Activated CD4-positive, alpha-beta T cell treated with anti-CD3 and anti-CD28 coated beads, Interleukin-2, amount 10 ng/mL, durations not matched to agents 24 days and 14 days (primary cell): ENCODE results near the gene SCAMP2. TPM values are rescaled to one million over a fixed set of nuclear protein-coding genes. Genes with fewer than 3 reads are reported as not detected.

Experiments used
- DNase-seq: peaks from one replicate; pipeline ENCODE4 v3.0.0; 2022
- H3K27ac Mint-ChIP-seq: one replicate; pipeline ENCODE4 v1.8.0; 2022; ENCODE audit warnings: mild to moderate bottlenecking, mixed read lengths
- H3K27me3 Mint-ChIP-seq: one replicate; pipeline ENCODE4 v1.8.0; 2022; ENCODE audit warnings: mixed read lengths
- H3K36me3 Mint-ChIP-seq: one replicate; pipeline ENCODE4 v1.8.0; 2022; ENCODE audit warnings: low read depth, mild to moderate bottlenecking, mixed read lengths
- H3K4me1 Mint-ChIP-seq: one replicate; pipeline ENCODE4 v1.8.0; 2021; ENCODE audit warnings: mixed read lengths
- H3K4me3 Mint-ChIP-seq: one replicate; pipeline ENCODE4 v1.8.0; 2022; ENCODE audit warnings: mild to moderate bottlenecking, moderate library complexity, mixed read lengths
- H3K9me3 Mint-ChIP-seq: one replicate; pipeline ENCODE4 v1.8.0; 2021; ENCODE audit warnings: mixed read lengths
- intact Hi-C: fragments of 100-400 bp; cut with micrococcal nuclease; formaldehyde crosslinking; loops from one replicate; pipeline ENCODE4 v1.15.1; 2023
- total RNA-seq: library from RNA; stranded (reverse); gene quantifications from 2 replicates; pipeline ENCODE4 v1.2.3, GENCODE V29; 2022

The SCAMP2 gene
- total RNA-seq, 1 donor from 2014 or later, result 94.8 TPM

GRCh38 chr15:74864296-74864695 is 8.9 kb downstream of the SCAMP2 start:
- Mint-ChIP-seq H3K27me3 (no peaks in the 10 kb centered on the region), H3K9me3 (no peaks in the 10 kb centered on the region), H3K27ac (peak overlapping the region; percentile 72), H3K4me1 (peaks cover 45% of the 10 kb centered on the region), H3K4me3 (no peak overlapping the region), H3K36me3 (peaks cover 32% of the 10 kb centered on the region)
- intact Hi-C loops, result no loop called here
- no peak for DNase-seq

- no peaks in the 10 kb centered on the region for H3K9me3 Mint-ChIP-seq
- peaks cover 44% of the 10 kb centered on the region for H3K4me1 Mint-ChIP-seq
- intact Hi-C loops, result no loop called here
- peak overlapping the region; percentile 54 for H3K27ac Mint-ChIP-seq
- H3K4me3 Mint-ChIP-seq, result no peak overlapping the region
- peaks cover 33% of the 10 kb centered on the region for H3K36me3 Mint-ChIP-seq
- H3K27me3 Mint-ChIP-seq, result no peaks in the 10 kb centered on the region
- DNase-seq, result no peak
Measured at GRCh38 chr15:74863239-74864056, 9.7 kb downstream of the SCAMP2 start.

DNA sequence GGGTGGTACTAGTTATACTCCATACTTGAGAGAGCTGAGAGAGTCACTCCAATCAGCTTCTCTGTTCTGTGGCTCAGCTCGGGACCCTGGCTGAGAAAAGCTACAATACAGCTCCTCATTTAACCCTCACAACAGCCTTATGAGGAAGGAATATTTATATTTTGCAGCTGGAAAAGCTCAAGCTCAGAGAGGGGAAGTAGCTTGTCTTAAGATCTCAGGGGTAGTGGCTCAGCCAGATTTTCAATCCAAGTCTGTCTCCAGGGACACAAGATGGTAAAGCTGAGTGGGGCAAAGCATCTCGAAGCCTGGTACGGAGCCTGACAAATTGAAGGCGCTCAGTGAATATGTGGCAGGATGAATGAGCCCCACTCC is 14.8 kb downstream of the SCAMP2 start:
- H3K27ac Mint-ChIP-seq, result peak overlapping the region; percentile 45
- no peak for DNase-seq
- intact Hi-C loops, result no loop called here
- peaks cover 15% of the 10 kb centered on the region for H3K36me3 Mint-ChIP-seq
- H3K27me3 Mint-ChIP-seq, result no peaks in the 10 kb centered on the region
- H3K4me3 Mint-ChIP-seq, result peak overlapping the region; percentile 15
- no peaks in the 10 kb centered on the region for H3K9me3 Mint-ChIP-seq
- H3K4me1 Mint-ChIP-seq, result peaks cover 22% of the 10 kb centered on the region

GRCh38 chr15:74857671-74858368 is 15.3 kb downstream of the SCAMP2 start:
- no peaks in the 10 kb centered on the region for H3K9me3 Mint-ChIP-seq
- H3K27ac Mint-ChIP-seq, result peak overlapping the region; percentile 72
- no peaks in the 10 kb centered on the region for H3K27me3 Mint-ChIP-seq
- intact Hi-C loops, result no loop called here
- DNase-seq, result no peak
- H3K4me3 Mint-ChIP-seq, result peak overlapping the region; percentile 15
- peaks cover 17% of the 10 kb centered on the region for H3K36me3 Mint-ChIP-seq
- peaks cover 22% of the 10 kb centered on the region for H3K4me1 Mint-ChIP-seq

- Mint-ChIP-seq H3K9me3 (no peaks in the 10 kb centered on the region), H3K27me3 (no peaks in the 10 kb centered on the region), H3K36me3 (peaks cover 18% of the 10 kb centered on the region), H3K27ac (peak overlapping the region; percentile 44), H3K4me1 (peaks cover 22% of the 10 kb centered on the region), H3K4me3 (no peak overlapping the region)
- intact Hi-C loops, result no loop called here
- DNase-seq, result no peak
Measured at GRCh38 chr15:74857082-74857655, 16.0 kb downstream of the SCAMP2 start.

- Mint-ChIP-seq H3K4me3 (no peak overlapping the region), H3K27me3 (no peaks in the 10 kb centered on the region), H3K36me3 (peaks cover 23% of the 10 kb centered on the region), H3K4me1 (peaks cover 22% of the 10 kb centered on the region), H3K27ac (no peak overlapping the region), H3K9me3 (no peaks in the 10 kb centered on the region)
- intact Hi-C loops, result no loop called here
- no peak for DNase-seq
Measured at GRCh38 chr15:74856537-74856936, 16.6 kb downstream of the SCAMP2 start.

DNA sequence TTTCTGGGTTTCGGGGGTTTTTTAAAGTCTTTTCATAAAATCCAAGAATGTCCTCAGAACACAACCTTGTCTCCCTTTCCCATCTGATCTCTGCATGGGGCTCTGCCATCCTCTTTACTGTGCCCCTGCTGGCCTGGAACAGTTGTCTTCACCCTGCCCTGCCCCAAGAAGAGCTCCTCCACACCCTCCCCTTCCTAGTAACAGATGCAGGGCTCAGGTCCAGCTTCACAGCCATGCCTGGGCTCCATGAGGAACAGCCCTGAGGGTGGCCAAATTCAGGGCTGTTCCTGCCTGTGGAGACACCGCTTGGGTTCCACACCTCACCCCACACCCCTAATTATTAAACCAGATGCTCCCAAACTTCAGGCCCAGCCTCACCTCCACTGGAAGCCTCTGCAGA is 17.3 kb downstream of the SCAMP2 start:
- no peaks in the 10 kb centered on the region for H3K27me3 Mint-ChIP-seq
- no peak for DNase-seq
- peak overlapping the region; percentile 72 for H3K27ac Mint-ChIP-seq
- H3K9me3 Mint-ChIP-seq, result no peaks in the 10 kb centered on the region
- peaks cover 22% of the 10 kb centered on the region for H3K4me1 Mint-ChIP-seq
- H3K36me3 Mint-ChIP-seq, result peaks cover 27% of the 10 kb centered on the region
- intact Hi-C loops, result no loop called here
- H3K4me3 Mint-ChIP-seq, result no peak overlapping the region

DNA sequence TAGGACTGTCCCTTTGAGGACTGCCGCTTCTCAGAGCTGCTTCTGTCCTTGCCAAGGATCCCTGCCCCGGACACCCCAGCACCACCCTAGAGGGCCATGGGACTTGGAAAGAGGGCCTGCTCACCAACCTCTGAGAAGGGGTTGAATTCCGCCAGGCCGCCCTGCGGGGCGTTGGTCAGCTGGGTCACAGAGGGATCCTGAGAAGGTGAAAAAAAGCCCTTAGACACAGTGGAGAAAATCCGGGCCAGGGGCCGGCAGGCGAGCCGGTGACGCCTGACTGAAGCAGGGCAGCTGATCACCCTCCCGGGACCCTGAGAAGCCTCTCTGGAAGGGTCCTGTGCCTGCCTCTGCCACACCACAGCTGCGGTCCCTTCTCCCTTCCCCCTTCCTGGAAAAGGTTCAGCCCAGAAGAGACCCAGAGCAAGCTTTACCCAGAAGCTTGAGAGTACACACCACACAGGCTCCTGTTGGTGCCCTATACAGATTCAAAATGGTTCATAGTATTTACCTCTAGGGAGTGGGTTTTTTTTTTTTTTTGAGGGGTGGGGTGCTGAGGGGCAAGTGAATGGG is 18.6 kb downstream of the SCAMP2 start:
- Mint-ChIP-seq H3K27me3 (no peaks in the 10 kb centered on the region), H3K4me3 (no peak overlapping the region), H3K27ac (peak overlapping the region; percentile 8), H3K9me3 (no peaks in the 10 kb centered on the region), H3K4me1 (peaks cover 20% of the 10 kb centered on the region), H3K36me3 (peaks cover 35% of the 10 kb centered on the region)
- intact Hi-C loops, result no loop called here
- no peak for DNase-seq

DNA sequence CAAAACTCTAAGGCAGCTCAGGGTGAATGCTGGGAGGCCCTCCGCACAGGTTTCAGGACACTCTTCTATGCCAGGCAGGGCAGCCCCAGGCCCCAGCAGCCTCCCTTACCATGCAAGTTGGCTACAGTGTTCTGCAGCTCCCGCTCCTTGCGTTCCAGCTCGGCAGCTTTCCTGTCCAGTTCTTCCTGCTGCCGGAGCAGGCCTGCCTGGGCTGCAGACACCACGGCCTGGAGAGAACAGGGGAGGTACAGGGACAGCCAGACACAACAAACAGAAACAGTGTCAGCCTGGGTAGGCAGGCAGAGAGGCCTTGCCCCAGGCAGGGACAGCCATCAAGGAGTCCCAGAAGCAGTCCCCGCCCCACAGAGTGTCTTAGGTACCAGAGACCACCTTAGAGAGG is 21.2 kb downstream of the SCAMP2 start:
- Mint-ChIP-seq H3K9me3 (no peaks in the 10 kb centered on the region), H3K27me3 (no peaks in the 10 kb centered on the region), H3K27ac (no peak overlapping the region), H3K36me3 (peaks cover 45% of the 10 kb centered on the region), H3K4me1 (peaks cover 7% of the 10 kb centered on the region), H3K4me3 (no peak overlapping the region)
- intact Hi-C loops, result no loop called here
- DNase-seq, result no peak

DNA sequence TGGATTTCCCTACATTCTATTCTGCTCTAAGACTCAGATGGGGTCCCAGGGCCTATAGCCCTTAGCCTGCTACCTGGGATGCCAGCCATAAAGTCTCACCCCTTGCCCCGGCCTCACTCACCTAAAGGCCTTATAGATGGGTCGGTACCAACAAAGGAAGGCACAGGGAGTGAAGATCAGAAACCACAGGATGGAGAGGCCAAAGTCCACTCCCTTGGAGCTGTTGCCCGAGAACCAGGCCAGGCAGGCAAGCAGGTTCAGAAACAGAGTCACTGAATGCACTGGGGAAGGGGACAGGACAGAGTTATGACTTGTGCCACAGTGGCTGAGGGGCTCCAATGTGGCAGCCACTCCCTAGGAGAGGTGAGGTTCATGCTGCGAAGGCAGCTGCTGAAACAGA is 22.8 kb downstream of the SCAMP2 start:
- Mint-ChIP-seq H3K27me3 (no peaks in the 10 kb centered on the region), H3K27ac (no peak overlapping the region), H3K4me3 (no peak overlapping the region), H3K36me3 (peaks cover 43% of the 10 kb centered on the region), H3K9me3 (no peaks in the 10 kb centered on the region), H3K4me1 (peaks cover 11% of the 10 kb centered on the region)
- DNase-seq, result no peak
- intact Hi-C loops, result no loop called here

- H3K4me1 Mint-ChIP-seq, result peaks cover 28% of the 10 kb centered on the region
- DNase-seq, result no peak
- no peak overlapping the region for H3K27ac Mint-ChIP-seq
- H3K4me3 Mint-ChIP-seq, result no peak overlapping the region
- H3K36me3 Mint-ChIP-seq, result peaks cover 47% of the 10 kb centered on the region
- no peaks in the 10 kb centered on the region for H3K27me3 Mint-ChIP-seq
- intact Hi-C loops, result loop anchor here (10.0 kb wide), 1 partner anchor 303 kb away; the partner anchor contains the start of gene ARID3B
- H3K9me3 Mint-ChIP-seq, result no peaks in the 10 kb centered on the region
Measured at GRCh38 chr15:74847432-74847831, 25.7 kb downstream of the SCAMP2 start.

DNA sequence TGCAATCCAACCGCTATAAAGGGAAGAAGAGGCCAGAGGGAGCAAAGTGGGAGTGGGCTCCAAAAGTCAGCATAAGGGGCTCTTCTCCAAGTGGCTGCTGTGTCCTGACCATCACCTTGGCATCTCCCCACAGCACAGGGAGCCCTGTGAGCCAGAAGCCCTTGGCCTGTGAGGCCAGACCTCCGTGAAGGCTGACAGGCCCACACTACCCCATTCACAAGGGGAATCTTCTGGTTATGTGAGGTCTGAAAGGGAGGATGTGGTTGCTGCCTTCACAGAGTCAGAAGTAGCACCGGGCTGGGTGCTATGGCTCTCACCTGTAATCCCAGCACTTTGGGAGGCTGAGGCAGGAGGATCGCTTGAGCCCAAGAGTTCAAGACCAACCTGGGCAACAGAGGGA is 27.6 kb downstream of the SCAMP2 start:
- H3K36me3 Mint-ChIP-seq, result peaks cover 49% of the 10 kb centered on the region
- intact Hi-C loops, result loop anchor here (1.0 to 10.0 kb wide), 4 partner anchors 25 to 301 kb away; partner anchors contain the start of genes ARID3B and FAM219B
- H3K27ac Mint-ChIP-seq, result peak overlapping the region; percentile 95
- peaks cover 47% of the 10 kb centered on the region for H3K4me1 Mint-ChIP-seq
- peak overlapping the region; percentile 95 for H3K4me3 Mint-ChIP-seq
- DNase-seq, result peak; percentile 77
- H3K9me3 Mint-ChIP-seq, result no peaks in the 10 kb centered on the region
- no peaks in the 10 kb centered on the region for H3K27me3 Mint-ChIP-seq

DNA sequence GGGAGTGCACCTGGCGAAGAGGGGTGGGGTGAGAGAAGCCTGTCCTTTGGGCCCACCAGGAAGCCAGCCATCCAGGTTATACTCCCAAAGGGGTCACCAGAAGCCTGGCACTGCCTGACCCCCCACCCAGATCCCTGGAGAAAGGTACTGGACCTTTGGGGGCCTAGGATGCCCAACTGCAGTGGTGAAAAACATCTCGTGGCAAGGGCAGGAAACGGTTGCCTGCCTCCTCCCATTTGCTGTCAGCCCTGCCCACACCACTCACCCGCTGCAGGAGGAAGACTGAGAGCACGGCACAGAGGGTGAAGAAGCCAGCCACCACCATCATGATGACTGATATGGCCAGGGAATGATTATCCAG is 28.0 kb downstream of the SCAMP2 start:
- peaks cover 48% of the 10 kb centered on the region for H3K4me1 Mint-ChIP-seq

More for the DNA sequence above, 28.0 kb downstream of the SCAMP2 start:
- H3K36me3 Mint-ChIP-seq, result peaks cover 47% of the 10 kb centered on the region
- peak; percentile 88 for DNase-seq
- H3K9me3 Mint-ChIP-seq, result no peaks in the 10 kb centered on the region
- intact Hi-C loops, result loop anchor here (1.0 to 10.0 kb wide), 4 partner anchors 25 to 300 kb away; partner anchors contain the start of genes ARID3B and FAM219B
- H3K4me3 Mint-ChIP-seq, result peak overlapping the region; percentile 95
- peak overlapping the region; percentile 95 for H3K27ac Mint-ChIP-seq
- H3K27me3 Mint-ChIP-seq, result no peaks in the 10 kb centered on the region
